ENCODE measurements around the gene PTBP3.
A peak's percentile ranks its signal among the peaks of the same experiment; 100 is the strongest.
"Not testable (repeated sequence)": the region's sequence is repeated elsewhere in the genome, so short reads cannot be mapped to it uniquely, and the experiment has no call there.

PTBP3 gene

GRCh38 chr9:112267086-112267485, 66.3 kb downstream of the PTBP3 start:
- DNase-seq: not testable (repeated sequence)

- DNase-seq: no peak
Measured at GRCh38 chr9:112265391-112265790, 68.0 kb downstream of the PTBP3 start.

GRCh38 chr9:112262577-112262976, 70.8 kb downstream of the PTBP3 start:
- DNase-seq: no peak

- no peak for DNase-seq
Measured at GRCh38 chr9:112261133-112261532, 72.3 kb downstream of the PTBP3 start.

- DNase-seq: no peak
Measured at GRCh38 chr9:112258106-112258505, 75.3 kb downstream of the PTBP3 start.

GRCh38 chr9:112252194-112252593, 81.2 kb downstream of the PTBP3 start:
- DNase-seq: no peak

- no peak for DNase-seq
Measured at GRCh38 chr9:112249277-112249676, 84.1 kb downstream of the PTBP3 start.

- no peak for DNase-seq
Measured at GRCh38 chr9:112248722-112249121, 84.7 kb downstream of the PTBP3 start.

- no peak for DNase-seq
Measured at GRCh38 chr9:112247090-112247489, 86.3 kb downstream of the PTBP3 start.

- DNase-seq: no peak
Measured at GRCh38 chr9:112245126-112245525, 88.3 kb downstream of the PTBP3 start.

- DNase-seq: no peak
Measured at GRCh38 chr9:112242147-112242804, 91.1 kb downstream of the PTBP3 start.

GRCh38 chr9:112241491-112241890, 91.9 kb downstream of the PTBP3 start:
- no peak for DNase-seq

- DNase-seq: no peak
Measured at GRCh38 chr9:112239708-112240107, 93.7 kb downstream of the PTBP3 start.

- DNase-seq: no peak
Measured at GRCh38 chr9:112239284-112239683, 94.1 kb downstream of the PTBP3 start.

- no peak for DNase-seq
Measured at GRCh38 chr9:112234779-112235178, 98.6 kb downstream of the PTBP3 start.

- DNase-seq: no peak
Measured at GRCh38 chr9:112233769-112234168, 99.7 kb downstream of the PTBP3 start.

GRCh38 chr9:112232233-112232632, 101.2 kb downstream of the PTBP3 start:
- no peak for DNase-seq

GRCh38 chr9:112226091-112226490, 107.3 kb downstream of the PTBP3 start:
- no peak for DNase-seq

GRCh38 chr9:112224401-112225289, 108.8 kb downstream of the PTBP3 start:
- DNase-seq: no peak

- peak; percentile 38 for DNase-seq
Measured at GRCh38 chr9:112218908-112219307, 114.5 kb downstream of the PTBP3 start.

- no peak for DNase-seq
Measured at GRCh38 chr9:112212926-112213325, 120.5 kb downstream of the PTBP3 start.

GRCh38 chr9:112207451-112207850, 126.0 kb downstream of the PTBP3 start:
- no peak for DNase-seq

- no peak for DNase-seq
Measured at GRCh38 chr9:112203536-112203935, 129.9 kb downstream of the PTBP3 start.

- no peak for DNase-seq
Measured at GRCh38 chr9:112200711-112201110, 132.7 kb downstream of the PTBP3 start.
